Activated T-helper 1 cell treated with anti-CD3 and anti-CD28 coated beads, Interleukin-12 subunit alpha, Interleukin-12 subunit beta, Interleukin-2, Interleukin-4 antibody, amounts not matched to agents 30 ng/mL and 10 ng/mL and 1 ng/mL, durations not matched to agents 14 hours and 24 hours and 36 hours (primary cell): ENCODE measurements around the gene AKR1C8. TPM values are rescaled to one million over a fixed set of nuclear protein-coding genes. Genes with fewer than 3 reads are reported as not detected.
"Not testable (repeated sequence)": the region's sequence is repeated elsewhere in the genome, so short reads cannot be mapped to it uniquely, and the experiment has no call there.

ENCODE experiments used
- DNase-seq: peaks from one replicate; pipeline ENCODE4 v3.0.0; 2021; ENCODE audit warnings: low spot score
- H3K27ac Mint-ChIP-seq: one replicate; pipeline ENCODE4 v1.8.0; 2021; ENCODE audit warnings: mild to moderate bottlenecking, mixed read lengths
- H3K27me3 Mint-ChIP-seq: one replicate; pipeline ENCODE4 v1.8.0; 2022; ENCODE audit warnings: mild to moderate bottlenecking, moderate library complexity, mixed read lengths; ENCODE audit not compliant: insufficient read depth
- H3K36me3 Mint-ChIP-seq: one replicate; pipeline ENCODE4 v1.8.0; 2021; ENCODE audit warnings: low read depth, mixed read lengths
- H3K4me1 Mint-ChIP-seq: one replicate; pipeline ENCODE4 v1.8.0; 2021; ENCODE audit warnings: low read depth, mixed read lengths
- H3K4me3 Mint-ChIP-seq: one replicate; pipeline ENCODE4 v1.8.0; 2021; ENCODE audit warnings: mild to moderate bottlenecking, moderate library complexity, mixed read lengths
- H3K9me3 Mint-ChIP-seq: one replicate; pipeline ENCODE4 v1.8.0; 2021; ENCODE audit warnings: mixed read lengths
- intact Hi-C: fragments of 100-400 bp; cut with micrococcal nuclease; formaldehyde crosslinking; loops from one replicate; pipeline ENCODE4 v1.15.1; 2024
- total RNA-seq: library from RNA; stranded (reverse); gene quantifications from 2 replicates; pipeline ENCODE4 v1.2.3, GENCODE V29; 2022

The AKR1C8 gene
- total RNA-seq, 1 donor from 2014 or later = 0.34 TPM

GRCh38 chr10:5119997-5120396 is 65.0 kb downstream of the AKR1C8 start:
- H3K27ac Mint-ChIP-seq, H3K36me3 Mint-ChIP-seq, intact Hi-C loops, H3K27me3 Mint-ChIP-seq, H3K4me3 Mint-ChIP-seq, DNase-seq, H3K4me1 Mint-ChIP-seq: not testable (repeated sequence)
- peaks cover 21% of the 10 kb centered on the region for H3K9me3 Mint-ChIP-seq

- no peaks in the 10 kb centered on the region for H3K4me1 Mint-ChIP-seq
- intact Hi-C loops = no loop called here
- no peaks in the 10 kb centered on the region for H3K27me3 Mint-ChIP-seq
- H3K4me3 Mint-ChIP-seq = no peak overlapping the region
- H3K9me3 Mint-ChIP-seq = peaks cover 21% of the 10 kb centered on the region
- DNase-seq = no peak
- H3K36me3 Mint-ChIP-seq = no peaks in the 10 kb centered on the region
- H3K27ac Mint-ChIP-seq = no peak overlapping the region
Measured at GRCh38 chr10:5117026-5117425, 67.9 kb downstream of the AKR1C8 start.

- no peak overlapping the region for H3K27ac Mint-ChIP-seq
- H3K4me3 Mint-ChIP-seq = no peak overlapping the region
- DNase-seq = no peak
- no peaks in the 10 kb centered on the region for H3K36me3 Mint-ChIP-seq
- intact Hi-C loops = no loop called here
- H3K4me1 Mint-ChIP-seq = no peaks in the 10 kb centered on the region
- no peaks in the 10 kb centered on the region for H3K27me3 Mint-ChIP-seq
- H3K9me3 Mint-ChIP-seq = peaks cover 21% of the 10 kb centered on the region
Measured at GRCh38 chr10:5116621-5117020, 68.3 kb downstream of the AKR1C8 start.

- intact Hi-C loops, DNase-seq, H3K27ac Mint-ChIP-seq, H3K4me1 Mint-ChIP-seq, H3K36me3 Mint-ChIP-seq, H3K4me3 Mint-ChIP-seq, H3K27me3 Mint-ChIP-seq, H3K9me3 Mint-ChIP-seq: not testable (repeated sequence)
Measured at GRCh38 chr10:5109861-5110260, 75.1 kb downstream of the AKR1C8 start.

- Mint-ChIP-seq H3K4me3 (no peak overlapping the region), H3K36me3 (no peaks in the 10 kb centered on the region), H3K4me1 (no peaks in the 10 kb centered on the region), H3K27me3 (no peaks in the 10 kb centered on the region), H3K27ac (no peak overlapping the region), H3K9me3 (no peaks in the 10 kb centered on the region)
- intact Hi-C loops = no loop called here
- no peak for DNase-seq
Measured at GRCh38 chr10:5108658-5109416, 76.1 kb downstream of the AKR1C8 start.

- no peaks in the 10 kb centered on the region for H3K27me3 Mint-ChIP-seq
- no peaks in the 10 kb centered on the region for H3K9me3 Mint-ChIP-seq
- H3K4me1 Mint-ChIP-seq = no peaks in the 10 kb centered on the region
- no peak overlapping the region for H3K27ac Mint-ChIP-seq
- intact Hi-C loops = no loop called here
- no peak for DNase-seq
- H3K4me3 Mint-ChIP-seq = no peak overlapping the region
- H3K36me3 Mint-ChIP-seq = no peaks in the 10 kb centered on the region
Measured at GRCh38 chr10:5107860-5108526, 77.0 kb downstream of the AKR1C8 start.

GRCh38 chr10:5106553-5106952 is 78.4 kb downstream of the AKR1C8 start:
- no peaks in the 10 kb centered on the region for H3K4me1 Mint-ChIP-seq
- no peaks in the 10 kb centered on the region for H3K9me3 Mint-ChIP-seq
- intact Hi-C loops = no loop called here
- no peaks in the 10 kb centered on the region for H3K36me3 Mint-ChIP-seq
- DNase-seq = no peak
- no peak overlapping the region for H3K27ac Mint-ChIP-seq
- H3K4me3 Mint-ChIP-seq = no peak overlapping the region
- no peaks in the 10 kb centered on the region for H3K27me3 Mint-ChIP-seq

GRCh38 chr10:5105626-5106025 is 79.3 kb downstream of the AKR1C8 start:
- no peak for DNase-seq
- H3K27me3 Mint-ChIP-seq = no peaks in the 10 kb centered on the region
- H3K4me1 Mint-ChIP-seq = no peaks in the 10 kb centered on the region
- no peak overlapping the region for H3K27ac Mint-ChIP-seq
- H3K36me3 Mint-ChIP-seq = no peaks in the 10 kb centered on the region
- H3K9me3 Mint-ChIP-seq = no peaks in the 10 kb centered on the region
- no peak overlapping the region for H3K4me3 Mint-ChIP-seq
- intact Hi-C loops = no loop called here

Other genes starting within 250 kb of the AKR1C8 start
- 0.29 and 0.37 TPM in 2 replicates for gene AKR1C1, start 221.7 kb downstream of the AKR1C8 start, total RNA-seq
- not detected in 2 replicates for gene AKR1C2, start 181.3 kb downstream of the AKR1C8 start, total RNA-seq
- gene AKR1C3, start 90.7 kb downstream of the AKR1C8 start, total RNA-seq = 0.26 TPM in 1 of 2 replicates, not detected in the other
- gene AKR1C4, start 11.7 kb upstream of the AKR1C8 start, total RNA-seq = not detected in 2 replicates
- not detected in 2 replicates for gene UCN3, start 179.8 kb upstream of the AKR1C8 start, total RNA-seq
- not detected in 2 replicates for gene TUBAL3, start 219.7 kb upstream of the AKR1C8 start, total RNA-seq
- 37.2 and 40.3 TPM in 2 replicates for gene NET1, start 227.4 kb upstream of the AKR1C8 start, total RNA-seq